Coronary artery (tissue), 2 donors: ENCODE measurements around the gene TANGO6.

Experiments
- DNase-seq: peaks from one replicate; pipeline ENCODE4 v3.0.0-alpha.2; 2017; ENCODE audit warnings: low spot score
- H3K27ac ChIP-seq, 2 donors: fragments of 200-600 bp; sonication (generic); one replicate each; pipeline ENCODE4 v1.5.1; 2016 to 2019
- H3K4me3 ChIP-seq: fragments of 200-600 bp; sonication (generic); 2 replicates; pipeline ENCODE4 v1.5.1; 2016; ENCODE audit warnings: mild to moderate bottlenecking, moderate library complexity
- CTCF ChIP-seq: fragments of 200-600 bp; sonication (generic); IDR thresholded peaks from one replicate; pipeline ENCODE4 v1.5.1; 2019; ENCODE audit warnings: antibody characterized with exemption

Gene TANGO6

GRCh38 chr16:68843482-68844210 lies at the start of gene TANGO6:
Gene TANGO6, plus strand, starts transcription at chr16:68843531. Its CDS starts 87 bp downstream, at chr16:68843618.
- peak; percentile 88 for DNase-seq
- Histone ChIP-seq H3K4me3 (peak within 1 kb of the TSS; percentile 88), H3K27ac (peak within 1 kb of the TSS; percentile 78 to 93)
- TF ChIP-seq CTCF: no peak

- DNase-seq: no peak
- Histone ChIP-seq H3K4me3 (no peak overlapping the region), H3K27ac (no peak overlapping the region)
- TF ChIP-seq CTCF: no peak
These were observed 44.9 kb upstream of the TANGO6 start for GRCh38 chr16:68798398-68798797.

- Histone ChIP-seq H3K4me3 (no peak overlapping the region), H3K27ac (no peak overlapping the region)
- no peak for TF ChIP-seq CTCF
- DNase-seq: no peak
These were observed 43.0 kb upstream of the TANGO6 start for GRCh38 chr16:68800257-68800875.

- no peak for DNase-seq
- no peak overlapping the region for H3K4me3 ChIP-seq
- no peak for TF ChIP-seq CTCF
- no peak overlapping the region for H3K27ac ChIP-seq
These were observed 41.1 kb upstream of the TANGO6 start for GRCh38 chr16:68802190-68802589.

GRCh38 chr16:68806422-68806821 lies 36.9 kb upstream of the TANGO6 start:
- H3K27ac ChIP-seq: no peak overlapping the region
- no peak for DNase-seq
- H3K4me3 ChIP-seq: no peak overlapping the region
- TF ChIP-seq CTCF: no peak

GRCh38 chr16:68806981-68807380 lies 36.4 kb upstream of the TANGO6 start:
- Histone ChIP-seq H3K27ac (no peak overlapping the region), H3K4me3 (no peak overlapping the region)
- DNase-seq: no peak
- no peak for TF ChIP-seq CTCF

GRCh38 chr16:68814516-68814915 lies 28.8 kb upstream of the TANGO6 start:
- Histone ChIP-seq H3K4me3 (no peak overlapping the region), H3K27ac (no peak overlapping the region)
- no peak for DNase-seq
- TF ChIP-seq CTCF: no peak
